NCI-H2227 treated with DMSO at 0.1 percent for 48 hours (cell line): ENCODE data around the gene SLC30A4.
"Not testable (repeated sequence)": the region's sequence is repeated elsewhere in the genome, so short reads cannot be mapped to it uniquely, and the experiment has no call there.

Experiments
- DNase-seq: peaks from one replicate; lab custom pipeline; 2025; lab: John Stamatoyannopoulos, UW

SLC30A4 gene

GRCh38 chr15:45522328-45523165 lies at the start of gene SLC30A4:
SLC30A4 (minus strand) TSS chr15:45522755; CDS start chr15:45522354, 401 bp downstream.
- peak; percentile 55 for DNase-seq

- DNase-seq = no peak
Observed at GRCh38 chr15:45555934-45556608, 33.5 kb upstream of the SLC30A4 start.

GRCh38 chr15:45551676-45552075 lies 29.1 kb upstream of the SLC30A4 start:
- DNase-seq = no peak

- no peak for DNase-seq
Observed at GRCh38 chr15:45550436-45550835, 27.9 kb upstream of the SLC30A4 start.

GRCh38 chr15:45549541-45550220 lies 27.1 kb upstream of the SLC30A4 start:
- DNase-seq = no peak

- no peak for DNase-seq
Observed at GRCh38 chr15:45548753-45549520, 26.4 kb upstream of the SLC30A4 start.

- DNase-seq = no peak
Observed at GRCh38 chr15:45546789-45547188, 24.2 kb upstream of the SLC30A4 start.

- DNase-seq = no peak
Observed at GRCh38 chr15:45544266-45545023, 21.9 kb upstream of the SLC30A4 start.

GRCh38 chr15:45543051-45543450 lies 20.5 kb upstream of the SLC30A4 start:
- DNase-seq = no peak

- no peak for DNase-seq
Observed at GRCh38 chr15:45540531-45540930, 18.0 kb upstream of the SLC30A4 start.

GRCh38 chr15:45539680-45540079 lies 17.1 kb upstream of the SLC30A4 start:
- DNase-seq = no peak

GRCh38 chr15:45536934-45537333 lies 14.4 kb upstream of the SLC30A4 start:
- no peak for DNase-seq

- DNase-seq = no peak
Observed at GRCh38 chr15:45535486-45536042, 13.0 kb upstream of the SLC30A4 start.

- DNase-seq = no peak
Observed at GRCh38 chr15:45534821-45535220, 12.3 kb upstream of the SLC30A4 start.

- DNase-seq = not testable (repeated sequence)
Observed at GRCh38 chr15:45532892-45533291, 10.3 kb upstream of the SLC30A4 start.

GRCh38 chr15:45529613-45530012 lies 7.1 kb upstream of the SLC30A4 start:
- DNase-seq = no peak

- no peak for DNase-seq
Observed at GRCh38 chr15:45527086-45527485, 4.5 kb upstream of the SLC30A4 start.

- peak; percentile 48 for DNase-seq
Observed at GRCh38 chr15:45523166-45523460, 558 bp upstream of the SLC30A4 start.

- no peak for DNase-seq
Observed at GRCh38 chr15:45521596-45522327, 793 bp downstream of the SLC30A4 start.

GRCh38 chr15:45510758-45511280 lies 11.7 kb downstream of the SLC30A4 start:
- no peak for DNase-seq
